HL-60 (cell line): Measurements from ENCODE around the gene E2F3.

ENCODE experiments used
- GABPA ChIP-seq: IDR thresholded peaks from 2 replicates; pipeline ENCODE4 v1.6.1; 2012; ENCODE audit warnings: low read depth
- POLR2AphosphoS5 ChIP-seq: IDR thresholded peaks from 2 replicates; pipeline ENCODE4 v1.6.1; 2012; ENCODE audit warnings: low read depth
- SPI1 ChIP-seq: IDR thresholded peaks from 2 replicates; pipeline ENCODE4 v1.6.1; 2012; ENCODE audit warnings: low read depth, mild to moderate bottlenecking, borderline replicate concordance
- TF ChIP-seq, protein P1 (sequence below): IDR thresholded peaks from one replicate; pipeline ENCODE4 v1.5.1; 2011; ENCODE audit warnings: low read length, control low read depth, inconsistent platforms; ENCODE audit not compliant: insufficient read depth
- TF ChIP-seq, protein P2 (sequence below): IDR thresholded peaks from 2 replicates; pipeline ENCODE4 v1.6.1; 2012; ENCODE audit warnings: low read depth; ENCODE audit not compliant: insufficient replicate concordance

DNA sequence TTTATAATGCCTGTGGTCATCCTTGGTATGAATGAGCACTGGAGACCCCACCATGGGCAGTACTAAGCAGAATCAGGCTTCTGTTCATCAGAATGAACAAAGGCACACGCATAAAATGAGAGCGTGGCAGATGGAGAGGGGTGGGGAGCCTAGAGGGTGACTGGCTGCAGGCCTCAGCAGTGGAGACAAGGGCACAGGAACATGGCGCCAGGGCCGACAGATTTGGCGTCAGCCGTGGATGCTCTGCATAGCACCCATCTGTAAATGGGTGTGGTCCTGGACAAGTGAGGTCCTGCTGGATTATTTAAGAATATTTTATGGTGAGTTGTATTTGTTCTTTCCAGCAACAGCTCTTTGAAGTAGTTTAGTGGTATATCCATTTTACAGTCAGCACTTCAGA lies 33.1 kb downstream of the E2F3 start:
- TF ChIP-seq, protein P1, sequence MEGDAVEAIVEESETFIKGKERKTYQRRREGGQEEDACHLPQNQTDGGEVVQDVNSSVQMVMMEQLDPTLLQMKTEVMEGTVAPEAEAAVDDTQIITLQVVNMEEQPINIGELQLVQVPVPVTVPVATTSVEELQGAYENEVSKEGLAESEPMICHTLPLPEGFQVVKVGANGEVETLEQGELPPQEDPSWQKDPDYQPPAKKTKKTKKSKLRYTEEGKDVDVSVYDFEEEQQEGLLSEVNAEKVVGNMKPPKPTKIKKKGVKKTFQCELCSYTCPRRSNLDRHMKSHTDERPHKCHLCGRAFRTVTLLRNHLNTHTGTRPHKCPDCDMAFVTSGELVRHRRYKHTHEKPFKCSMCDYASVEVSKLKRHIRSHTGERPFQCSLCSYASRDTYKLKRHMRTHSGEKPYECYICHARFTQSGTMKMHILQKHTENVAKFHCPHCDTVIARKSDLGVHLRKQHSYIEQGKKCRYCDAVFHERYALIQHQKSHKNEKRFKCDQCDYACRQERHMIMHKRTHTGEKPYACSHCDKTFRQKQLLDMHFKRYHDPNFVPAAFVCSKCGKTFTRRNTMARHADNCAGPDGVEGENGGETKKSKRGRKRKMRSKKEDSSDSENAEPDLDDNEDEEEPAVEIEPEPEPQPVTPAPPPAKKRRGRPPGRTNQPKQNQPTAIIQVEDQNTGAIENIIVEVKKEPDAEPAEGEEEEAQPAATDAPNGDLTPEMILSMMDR = no peak
- TF ChIP-seq POLR2AphosphoS5 (no peak), SPI1 (no peak), GABPA (no peak)
- TF ChIP-seq, protein P2, sequence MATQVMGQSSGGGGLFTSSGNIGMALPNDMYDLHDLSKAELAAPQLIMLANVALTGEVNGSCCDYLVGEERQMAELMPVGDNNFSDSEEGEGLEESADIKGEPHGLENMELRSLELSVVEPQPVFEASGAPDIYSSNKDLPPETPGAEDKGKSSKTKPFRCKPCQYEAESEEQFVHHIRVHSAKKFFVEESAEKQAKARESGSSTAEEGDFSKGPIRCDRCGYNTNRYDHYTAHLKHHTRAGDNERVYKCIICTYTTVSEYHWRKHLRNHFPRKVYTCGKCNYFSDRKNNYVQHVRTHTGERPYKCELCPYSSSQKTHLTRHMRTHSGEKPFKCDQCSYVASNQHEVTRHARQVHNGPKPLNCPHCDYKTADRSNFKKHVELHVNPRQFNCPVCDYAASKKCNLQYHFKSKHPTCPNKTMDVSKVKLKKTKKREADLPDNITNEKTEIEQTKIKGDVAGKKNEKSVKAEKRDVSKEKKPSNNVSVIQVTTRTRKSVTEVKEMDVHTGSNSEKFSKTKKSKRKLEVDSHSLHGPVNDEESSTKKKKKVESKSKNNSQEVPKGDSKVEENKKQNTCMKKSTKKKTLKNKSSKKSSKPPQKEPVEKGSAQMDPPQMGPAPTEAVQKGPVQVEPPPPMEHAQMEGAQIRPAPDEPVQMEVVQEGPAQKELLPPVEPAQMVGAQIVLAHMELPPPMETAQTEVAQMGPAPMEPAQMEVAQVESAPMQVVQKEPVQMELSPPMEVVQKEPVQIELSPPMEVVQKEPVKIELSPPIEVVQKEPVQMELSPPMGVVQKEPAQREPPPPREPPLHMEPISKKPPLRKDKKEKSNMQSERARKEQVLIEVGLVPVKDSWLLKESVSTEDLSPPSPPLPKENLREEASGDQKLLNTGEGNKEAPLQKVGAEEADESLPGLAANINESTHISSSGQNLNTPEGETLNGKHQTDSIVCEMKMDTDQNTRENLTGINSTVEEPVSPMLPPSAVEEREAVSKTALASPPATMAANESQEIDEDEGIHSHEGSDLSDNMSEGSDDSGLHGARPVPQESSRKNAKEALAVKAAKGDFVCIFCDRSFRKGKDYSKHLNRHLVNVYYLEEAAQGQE = no peak
